MM.1S (cell line): Measurements from ENCODE around the gene PCDH9.

Experiments
- CTCF ChIP-seq: fragments of 300-600 bp; sonication (generic); IDR thresholded peaks from 2 replicates; pipeline ENCODE4 v1.5.1; 2016; ENCODE audit warnings: antibody characterized with exemption, low read length, mixed read lengths
- EZH2 ChIP-seq: fragments of 300-600 bp; sonication (generic); optimal IDR thresholded peaks from 2 replicates; pipeline ENCODE3; 2017; ENCODE audit warnings: low read depth, mild to moderate bottlenecking, antibody characterized with exemption, low read length, mixed read lengths

- TF ChIP-seq CTCF (no peak), EZH2 (no peak)
Observed at GRCh38 chr13:67091603-67092002, 138.5 kb downstream of the PCDH9 start.
